Endothelial cell (in vitro differentiated cells): ENCODE data around the gene BICDL2. TPM values are rescaled to one million over a fixed set of nuclear protein-coding genes. Genes with fewer than 3 reads are reported as not detected.

Experiments
- DNase-seq: peaks from one replicate; pipeline ENCODE4 v3.0.0; 2021; ENCODE audit warnings: low spot score
- H3K27ac Mint-ChIP-seq: one replicate; pipeline ENCODE4 v1.8.0; 2021; ENCODE audit warnings: mixed read lengths, inconsistent platforms; ENCODE audit not compliant: unreplicated experiment
- H3K27me3 Mint-ChIP-seq: one replicate; pipeline ENCODE4 v1.8.0; 2021; ENCODE audit warnings: mild to moderate bottlenecking, moderate library complexity, mixed read lengths, inconsistent platforms; ENCODE audit not compliant: unreplicated experiment
- H3K36me3 Mint-ChIP-seq: one replicate; pipeline ENCODE4 v1.8.0; 2021; ENCODE audit warnings: mild to moderate bottlenecking, low read depth, mixed read lengths, inconsistent platforms; ENCODE audit not compliant: unreplicated experiment
- H3K4me1 Mint-ChIP-seq: one replicate; pipeline ENCODE4 v1.8.0; 2021; ENCODE audit warnings: mild to moderate bottlenecking, mixed read lengths, inconsistent platforms; ENCODE audit not compliant: unreplicated experiment
- H3K4me3 Mint-ChIP-seq: one replicate; pipeline ENCODE4 v1.8.0; 2021; ENCODE audit warnings: mild to moderate bottlenecking, mixed read lengths, inconsistent platforms; ENCODE audit not compliant: unreplicated experiment
- H3K9me3 Mint-ChIP-seq: one replicate; pipeline ENCODE4 v1.8.0; 2021; ENCODE audit warnings: mixed read lengths, inconsistent platforms; ENCODE audit not compliant: unreplicated experiment
- CTCF ChIP-seq: fragments of 200-600 bp; sonication (generic); IDR thresholded peaks from one replicate; pipeline ENCODE4 v1.5.0; 2021; ENCODE audit warnings: antibody characterized with exemption; ENCODE audit not compliant: unreplicated experiment
- total RNA-seq: library from RNA; stranded (reverse); fragmentation: NEBNext Ultra II Directional; extraction: Animal tissue kit (Norgen Biotek cat#: 25700); gene quantifications from one replicate; pipeline ENCODE4 v1.2.1, GENCODE V29; 2021; ENCODE audit not compliant: unreplicated experiment

The BICDL2 gene
- total RNA-seq, 1 donor from 2014 or later: 0.13 TPM

DNA sequence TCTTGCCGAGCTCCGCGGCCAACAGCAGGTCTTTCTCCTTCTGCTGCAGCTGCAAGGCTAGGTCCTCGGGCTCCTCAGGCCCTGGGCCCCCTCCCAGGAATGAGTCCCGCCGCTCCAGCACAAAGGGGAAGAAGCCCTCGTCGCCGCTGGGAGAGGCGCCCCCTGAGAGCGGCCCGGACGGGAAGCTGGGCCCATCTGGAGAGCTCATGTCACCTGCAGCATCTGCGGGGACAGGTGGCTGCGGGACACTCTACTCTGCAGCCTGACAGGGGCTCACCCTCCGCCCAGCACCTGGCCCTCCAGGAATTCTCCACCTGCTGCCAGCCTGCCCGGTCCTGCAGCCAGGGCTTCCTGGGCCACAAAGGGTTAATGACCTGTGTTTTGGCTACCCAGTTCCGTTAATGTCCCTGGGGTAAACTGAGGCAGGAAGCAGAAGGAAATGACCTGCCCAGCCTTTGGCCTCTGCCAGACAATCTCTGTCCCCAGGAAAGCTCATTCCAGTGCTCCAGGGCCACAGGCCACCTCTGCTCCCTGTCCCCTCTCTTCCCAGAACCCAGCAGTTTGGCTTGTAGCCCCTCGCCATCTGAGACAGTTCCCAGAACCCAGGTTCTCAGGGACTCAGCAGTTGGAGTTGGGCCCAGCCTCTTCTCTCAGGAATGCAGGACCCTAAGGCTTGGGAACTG, 1.3 kb downstream of the BICDL2 start:
- Mint-ChIP-seq H3K27me3 (peaks cover 23% of the 10 kb centered on the region), H3K27ac (no peak overlapping the region), H3K4me1 (peaks cover 6% of the 10 kb centered on the region), H3K9me3 (no peaks in the 10 kb centered on the region), H3K4me3 (no peak overlapping the region), H3K36me3 (peaks cover 4% of the 10 kb centered on the region)
- no peak for DNase-seq
- no peak for TF ChIP-seq CTCF

- H3K27ac Mint-ChIP-seq: no peak overlapping the region
These were observed 4.1 kb downstream of the BICDL2 start for GRCh38 chr16:3032624-3033023.

GRCh38 chr16:3030222-3031212, 6.2 kb downstream of the BICDL2 start:
- Mint-ChIP-seq H3K4me1 (peaks cover 3% of the 10 kb centered on the region), H3K4me3 (no peak overlapping the region), H3K9me3 (no peaks in the 10 kb centered on the region), H3K27ac (no peak overlapping the region), H3K27me3 (peaks cover 17% of the 10 kb centered on the region), H3K36me3 (peaks cover 6% of the 10 kb centered on the region)
- no peak for TF ChIP-seq CTCF
- no peak for DNase-seq

More at GRCh38 chr16:3032624-3033023, 4.1 kb downstream of the BICDL2 start:
- H3K9me3 Mint-ChIP-seq: no peaks in the 10 kb centered on the region
- no peak overlapping the region for H3K4me3 Mint-ChIP-seq
- peaks cover 25% of the 10 kb centered on the region for H3K27me3 Mint-ChIP-seq
- H3K4me1 Mint-ChIP-seq: peaks cover 6% of the 10 kb centered on the region
- TF ChIP-seq CTCF: no peak
- peaks cover 4% of the 10 kb centered on the region for H3K36me3 Mint-ChIP-seq
- no peak for DNase-seq

- Mint-ChIP-seq H3K27ac (no peak overlapping the region), H3K4me1 (peaks cover 3% of the 10 kb centered on the region), H3K9me3 (no peaks in the 10 kb centered on the region), H3K4me3 (no peak overlapping the region), H3K36me3 (peaks cover 6% of the 10 kb centered on the region), H3K27me3 (peaks cover 13% of the 10 kb centered on the region)
- no peak for DNase-seq
- TF ChIP-seq CTCF: no peak
These were observed 7.1 kb downstream of the BICDL2 start for GRCh38 chr16:3029491-3030221.
